Activated T-helper 1 cell treated with Interleukin-2 at 50 U/mL for 16 hours (primary cell): ENCODE results near the gene MEAF6.
"Not testable (repeated sequence)": the region's sequence is repeated elsewhere in the genome, so short reads cannot be mapped to it uniquely, and the experiment has no call there.

ENCODE experiments used
- DNase-seq: peaks from one replicate; pipeline ENCODE4 v3.0.0-alpha.2; 2020; ENCODE audit warnings: low read depth

MEAF6 gene

DNA sequence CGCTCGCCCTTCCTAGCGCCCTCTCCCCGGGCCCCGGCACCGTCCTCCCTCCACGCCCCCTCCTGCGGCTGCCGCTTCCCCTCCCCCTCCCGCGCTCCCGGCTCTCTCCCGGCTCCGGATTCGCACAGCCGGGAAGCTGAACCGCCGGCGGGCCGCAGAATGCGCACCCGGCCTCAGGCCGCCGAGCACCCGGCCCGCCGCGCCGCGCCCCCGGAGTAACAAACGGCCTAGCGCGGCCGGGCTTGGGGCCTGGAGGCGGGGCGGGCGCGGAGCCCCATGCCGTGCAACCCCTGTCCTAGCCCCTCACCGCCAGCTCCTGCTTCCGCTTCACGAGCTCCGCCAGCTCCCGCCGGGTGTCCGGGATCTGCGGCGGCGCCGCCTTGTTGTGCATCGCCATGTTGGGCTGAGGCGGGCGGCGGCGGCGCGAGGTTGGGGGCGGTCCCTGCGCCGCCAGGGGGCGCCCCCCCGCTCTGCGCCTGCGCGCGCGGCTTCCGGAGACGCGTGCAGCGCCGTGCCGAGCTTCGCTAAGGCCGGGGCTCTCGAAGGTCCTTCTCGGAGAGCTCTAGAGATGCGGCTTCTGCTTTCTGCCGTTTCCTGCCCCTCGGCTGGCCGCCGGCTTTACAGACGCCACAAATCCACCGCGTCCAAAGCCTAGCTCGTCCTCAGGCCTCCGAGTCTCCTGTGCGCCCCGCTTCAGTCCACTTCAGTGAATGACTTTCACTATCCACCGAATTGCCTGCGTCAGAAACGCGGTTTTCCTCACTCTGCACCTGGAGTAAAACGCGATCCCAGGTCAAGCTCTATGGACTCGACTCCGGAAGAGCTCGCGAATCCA is at the start of gene MEAF6:
Gene MEAF6, minus strand, starts transcription at position 417 of the 835 bp plus-strand sequence. Its CDS starts 20 bp downstream, at position 397.
- peak; percentile 80 for DNase-seq

DNA sequence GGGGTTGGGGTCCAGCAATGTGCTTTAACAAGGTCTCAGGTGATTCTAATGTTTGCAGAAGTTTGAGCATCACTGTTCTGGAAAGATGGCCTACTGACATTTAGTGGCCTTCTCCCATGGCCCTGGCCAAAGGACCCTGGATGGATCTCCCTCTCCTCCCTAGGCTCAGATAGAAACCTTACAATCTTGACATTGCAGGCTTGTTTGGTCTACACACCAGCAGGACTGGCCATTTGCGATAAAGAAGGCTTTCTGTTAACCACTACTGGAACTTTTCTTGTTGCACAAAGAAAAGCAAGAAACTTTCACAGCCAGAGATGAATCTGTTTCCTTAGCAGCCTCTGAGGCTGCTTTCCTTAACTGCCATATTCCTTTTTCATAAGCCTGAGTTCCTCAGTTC is 48.4 kb upstream of the MEAF6 start:
- DNase-seq, result no peak

GRCh38 chr1:37561133-37562132 is 46.9 kb upstream of the MEAF6 start:
- DNase-seq, result no peak

- DNase-seq, result no peak
Observed at GRCh38 chr1:37560401-37561132, 46.0 kb upstream of the MEAF6 start.

GRCh38 chr1:37559957-37560379 is 45.4 kb upstream of the MEAF6 start:
- not testable (repeated sequence) for DNase-seq

- no peak for DNase-seq
Observed at GRCh38 chr1:37559080-37559479, 44.5 kb upstream of the MEAF6 start.

- DNase-seq, result no peak
Observed at GRCh38 chr1:37558411-37558810, 43.8 kb upstream of the MEAF6 start.

- DNase-seq, result no peak
Observed at GRCh38 chr1:37557402-37557801, 42.8 kb upstream of the MEAF6 start.

GRCh38 chr1:37556712-37557196 is 42.2 kb upstream of the MEAF6 start, which contains the start of gene DNALI1:
DNALI1 (plus strand) TSS chr1:37556940; CDS start chr1:37556995, 55 bp downstream.
- DNase-seq, result no peak

DNA sequence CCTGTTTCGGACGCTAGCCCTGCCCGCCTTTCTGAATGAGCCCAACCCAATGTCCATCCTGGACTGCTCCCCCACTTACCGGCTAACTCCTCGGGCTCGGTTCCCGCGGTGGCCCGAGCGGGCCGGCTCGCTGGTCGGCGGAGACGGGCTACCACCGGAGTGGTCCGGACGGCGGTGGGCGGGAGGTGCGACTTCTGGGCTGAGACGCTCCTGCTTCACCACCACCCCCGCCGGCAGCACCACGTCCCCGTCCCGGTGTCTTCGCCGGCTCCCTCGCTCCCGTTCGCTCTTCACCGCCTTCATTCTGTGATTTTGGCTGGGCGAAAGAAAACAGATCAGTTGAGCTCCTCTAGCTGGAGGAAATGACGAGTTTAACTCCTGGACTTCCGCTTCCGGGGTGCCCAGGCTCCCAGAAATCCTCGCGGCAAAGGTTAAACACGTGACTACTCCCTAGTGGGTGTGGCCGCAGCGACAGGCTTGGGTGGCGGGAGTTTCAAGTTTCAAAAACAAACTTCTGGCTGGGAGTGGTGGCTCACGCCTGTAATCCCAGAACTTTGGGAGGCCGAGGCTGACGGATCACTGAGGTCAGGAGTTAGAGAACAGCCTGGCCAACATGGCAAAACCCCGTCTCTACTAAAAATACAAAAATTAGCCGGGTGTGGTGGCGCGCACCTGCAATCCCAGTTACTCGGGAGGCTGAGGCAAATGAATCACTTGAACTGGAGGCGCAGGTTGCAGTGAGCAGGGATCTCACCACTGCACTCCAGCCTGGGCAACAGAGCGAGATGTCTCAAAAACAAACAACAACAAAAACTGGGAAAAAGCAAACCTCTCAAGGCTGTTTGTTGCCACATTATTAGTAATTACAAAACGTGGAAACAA is 39.6 kb upstream of the MEAF6 start, which contains the start of gene SNIP1:
Gene SNIP1, minus strand, starts transcription at position 367 of the 882 bp plus-strand sequence. Its CDS starts 64 bp downstream, at position 303.
- peak; percentile 84 for DNase-seq

- no peak for DNase-seq
Observed at GRCh38 chr1:37553598-37553926, 39.0 kb upstream of the MEAF6 start.

DNA sequence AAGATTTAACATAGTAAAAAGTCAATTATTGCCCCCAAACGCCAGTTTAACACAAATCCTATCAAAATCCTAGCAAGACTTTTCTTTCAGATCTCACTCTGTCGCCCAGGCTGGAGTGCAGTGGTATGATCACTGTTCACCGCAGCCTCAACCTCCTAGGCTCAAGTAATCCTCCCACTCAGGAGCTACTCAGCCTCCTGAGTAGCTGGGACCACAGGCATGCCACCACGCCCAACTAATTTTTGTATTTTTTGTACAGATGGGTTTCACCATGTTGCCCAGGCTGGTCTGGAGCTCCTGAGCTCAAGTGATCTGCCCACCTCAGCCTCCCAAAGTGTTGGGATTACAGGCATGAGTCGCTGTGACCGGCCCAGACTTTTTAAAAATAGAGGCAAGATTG is 34.8 kb upstream of the MEAF6 start:
- no peak for DNase-seq

- DNase-seq, result no peak
Observed at GRCh38 chr1:37545019-37545418, 30.5 kb upstream of the MEAF6 start.

DNA sequence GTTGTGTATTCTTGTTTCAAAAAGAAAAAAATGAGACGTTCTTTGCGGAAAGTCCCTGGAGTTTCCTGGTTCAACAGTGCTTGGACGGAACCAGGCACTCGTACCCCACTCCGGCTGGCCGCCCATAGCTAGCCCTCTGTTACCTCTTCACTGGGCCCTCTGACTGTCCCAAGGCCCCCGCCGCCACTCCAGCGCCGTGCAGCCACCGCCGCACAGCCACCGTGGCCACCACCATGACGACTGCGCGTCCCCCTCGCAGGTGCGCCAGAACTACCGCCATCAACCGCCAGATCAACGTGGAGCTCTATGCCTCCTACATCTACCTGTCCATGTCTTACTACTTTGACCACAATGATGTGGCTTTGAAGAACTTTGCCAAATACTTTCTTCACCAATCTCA is 30.0 kb upstream of the MEAF6 start:
- DNase-seq, result no peak

- DNase-seq, result no peak
Observed at GRCh38 chr1:37540036-37540785, 25.6 kb upstream of the MEAF6 start.

- not testable (repeated sequence) for DNase-seq
Observed at GRCh38 chr1:37539154-37539553, 24.6 kb upstream of the MEAF6 start.

DNA sequence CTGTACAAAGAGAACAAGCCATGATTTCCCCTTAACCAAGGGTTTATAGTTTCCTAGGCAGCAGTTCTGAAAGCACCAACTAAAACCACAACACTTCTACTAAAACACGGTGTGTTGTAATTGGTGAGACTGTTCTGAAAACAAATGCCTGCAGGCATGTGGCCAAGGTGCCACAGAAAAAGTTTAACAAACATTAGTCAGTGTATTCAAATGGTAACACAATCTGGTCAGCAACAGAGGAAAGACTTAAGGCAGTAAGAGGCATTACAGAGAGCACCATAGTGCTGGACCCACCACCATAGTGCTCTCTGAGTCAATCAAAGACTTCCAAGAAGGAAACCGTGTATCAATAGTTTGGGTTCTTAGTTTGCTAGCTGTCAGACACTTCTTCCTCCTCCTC is 22.8 kb upstream of the MEAF6 start:
- DNase-seq, result no peak

DNA sequence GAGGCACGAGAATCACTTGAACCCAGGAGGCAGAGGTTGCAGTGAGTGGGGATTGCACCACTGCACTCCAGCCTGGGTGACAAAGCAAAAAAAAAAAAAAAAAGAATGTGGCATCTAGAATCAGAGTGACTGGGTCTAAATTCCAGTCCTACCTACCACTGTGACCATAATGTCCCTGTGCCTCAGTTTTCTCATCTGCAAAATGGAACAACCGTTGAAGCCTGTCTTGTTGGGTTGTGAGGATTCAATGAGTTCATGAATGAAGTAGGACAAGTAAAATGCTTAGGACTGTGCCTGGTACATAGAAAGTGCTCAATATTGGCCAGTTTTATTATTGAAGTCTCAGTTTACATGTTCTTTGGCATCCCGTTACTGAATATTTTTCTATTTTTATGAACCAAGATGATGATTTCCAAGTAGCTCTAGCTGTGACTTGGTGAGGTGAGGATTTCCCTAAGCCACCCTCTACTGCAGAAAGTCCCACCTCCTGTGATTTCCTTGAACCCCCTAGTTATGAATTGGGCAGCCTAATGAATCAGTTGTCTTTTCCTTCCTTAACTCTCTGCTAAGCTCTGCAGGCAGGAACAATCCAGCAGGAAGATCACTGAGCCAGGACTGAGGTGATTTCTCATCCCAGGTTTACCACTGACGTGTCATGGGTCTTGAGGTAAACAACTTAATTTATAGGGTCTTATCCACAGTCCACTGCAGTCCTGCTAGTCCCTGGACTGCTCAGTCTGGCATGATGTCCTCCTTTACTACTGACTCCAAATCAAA is 18.9 kb upstream of the MEAF6 start:
- no peak for DNase-seq
